Measurements from ENCODE around the gene JUP.

JUP gene

DNA sequence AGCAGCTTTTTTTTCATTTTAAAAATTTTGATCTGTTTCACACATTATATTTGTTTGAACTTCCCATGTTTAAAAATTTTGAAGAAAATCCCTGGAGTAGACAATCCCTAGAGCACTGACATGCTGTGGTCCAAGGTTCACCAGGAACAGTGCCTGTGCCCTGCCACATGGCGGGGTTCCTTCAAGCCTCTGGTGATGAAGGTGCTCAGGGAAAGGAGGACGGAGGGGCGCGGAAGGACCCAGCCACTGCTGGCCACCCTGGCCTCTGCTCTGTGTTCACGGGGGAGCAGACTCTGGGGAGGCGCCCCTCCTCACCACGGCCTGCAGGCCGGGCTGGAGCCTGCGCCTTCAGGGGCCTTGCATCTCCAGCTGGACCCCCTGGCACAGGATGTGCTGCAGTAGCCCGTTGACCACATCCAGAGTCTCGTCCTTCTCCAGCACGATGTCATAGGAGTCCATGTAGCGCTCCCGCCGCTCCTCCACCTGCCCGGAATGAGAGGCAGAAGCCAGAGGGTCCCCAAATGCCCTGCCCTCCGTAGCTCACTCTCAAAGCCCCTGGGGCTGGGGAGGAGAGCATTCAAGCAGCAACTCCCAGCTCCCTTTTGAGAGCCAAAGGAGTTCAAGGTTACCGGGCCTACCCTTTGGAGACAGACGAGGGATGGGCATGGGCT, 38.8 kb upstream of the JUP start:
- H3K27me3 ChIP-seq (replicated peaks; ENCODE audit: insufficient read depth, low read length), result peaks cover 3% of the 10 kb centered on the region; the same call in 1 of the 2 replicates
- H3K27ac ChIP-seq (ENCODE audit: low read length), result no peak overlapping the region
- H3K4me1 ChIP-seq (ENCODE audit: low read length), result no peaks in the 10 kb centered on the region
- H3K79me2 ChIP-seq (ENCODE audit: low read length), result no peaks in the 10 kb centered on the region
- H4K20me1 ChIP-seq (ENCODE audit: insufficient read depth, low read length), result no peaks in the 10 kb centered on the region
- no peak for TF ChIP-seq EZH2phosphoT487 (IDR thresholded peaks at IDR 0.05; ENCODE audit: low read length)
- no peak for TF ChIP-seq EZH2 (optimal IDR thresholded peaks at IDR 0.05; ENCODE audit: low read depth, low read length)
- TF ChIP-seq CTCF (IDR thresholded peaks at IDR 0.05; ENCODE audit: low read length), result no peak
- no peak overlapping the region for H3K4me3 ChIP-seq (ENCODE audit: low read length)
- H3K9me3 ChIP-seq (replicated peaks; ENCODE audit: insufficient read depth, low read length), result no peaks in the 10 kb centered on the region
- H2AFZ ChIP-seq (ENCODE audit: low read length), result no peak overlapping the region
- no peak overlapping the region for H3K4me2 ChIP-seq (ENCODE audit: low read depth, low read length)
- H3K36me3 ChIP-seq (replicated peaks; ENCODE audit: insufficient read depth, low read length), result no peaks in the 10 kb centered on the region
- no peak overlapping the region for H3K9ac ChIP-seq (ENCODE audit: low read length)
- H3F3A ChIP-seq (ENCODE audit: insufficient read depth, low read length), result no peaks in the 10 kb centered on the region
- H3K9me2 ChIP-seq (replicated peaks; ENCODE audit: insufficient read depth, low read length), result no peaks in the 10 kb centered on the region
- no peak for DNase-seq

- peaks cover 9% of the 10 kb centered on the region for H3K27me3 ChIP-seq (replicated peaks; ENCODE audit: insufficient read depth, low read length)
- no peak overlapping the region for H3K4me3 ChIP-seq (ENCODE audit: low read length)
- H3F3A ChIP-seq (ENCODE audit: insufficient read depth, low read length), result no peaks in the 10 kb centered on the region
- no peak for DNase-seq
- H2AFZ ChIP-seq (ENCODE audit: low read length), result no peak overlapping the region
- no peaks in the 10 kb centered on the region for H3K36me3 ChIP-seq (replicated peaks; ENCODE audit: insufficient read depth, low read length)
- H4K20me1 ChIP-seq (ENCODE audit: insufficient read depth, low read length), result no peaks in the 10 kb centered on the region
- no peak overlapping the region for H3K4me2 ChIP-seq (ENCODE audit: low read depth, low read length)
- H3K9ac ChIP-seq (ENCODE audit: low read length), result no peak overlapping the region
- TF ChIP-seq EZH2phosphoT487 (IDR thresholded peaks at IDR 0.05; ENCODE audit: low read length), result no peak
- TF ChIP-seq EZH2 (optimal IDR thresholded peaks at IDR 0.05; ENCODE audit: low read depth, low read length), result no peak
- TF ChIP-seq CTCF (IDR thresholded peaks at IDR 0.05; ENCODE audit: low read length), result no peak
- H3K4me1 ChIP-seq (ENCODE audit: low read length), result no peaks in the 10 kb centered on the region
- H3K9me3 ChIP-seq (replicated peaks; ENCODE audit: insufficient read depth, low read length), result no peaks in the 10 kb centered on the region
- no peaks in the 10 kb centered on the region for H3K79me2 ChIP-seq (ENCODE audit: low read length)
- H3K9me2 ChIP-seq (replicated peaks; ENCODE audit: insufficient read depth, low read length), result no peaks in the 10 kb centered on the region
- no peak overlapping the region for H3K27ac ChIP-seq (ENCODE audit: low read length)
Measured at GRCh38 chr17:41824086-41824485, 37.6 kb upstream of the JUP start.

DNA sequence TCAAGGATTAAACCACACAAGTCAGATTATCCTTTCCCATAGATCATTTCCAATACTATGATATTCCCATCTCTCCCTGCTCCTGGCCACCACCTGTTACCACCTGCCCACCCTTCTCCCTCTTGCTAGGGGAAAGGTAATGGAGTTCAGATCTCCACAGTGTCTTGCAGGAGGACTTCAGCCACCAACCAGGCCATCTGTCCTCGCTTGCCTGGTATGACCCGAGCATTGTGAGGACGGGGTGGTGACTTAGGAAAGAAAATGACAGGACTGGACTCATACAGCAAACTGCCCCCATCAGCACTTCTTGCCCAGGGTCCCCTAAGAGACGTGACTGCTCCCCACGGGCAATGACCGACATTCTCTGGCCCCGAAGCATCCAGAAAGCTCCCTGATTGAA, 37.1 kb upstream of the JUP start:
- Histone ChIP-seq H3K36me3 (replicated peaks; ENCODE audit: insufficient read depth, low read length) (no peaks in the 10 kb centered on the region), H3K4me1 (ENCODE audit: low read length) (no peaks in the 10 kb centered on the region), H2AFZ (ENCODE audit: low read length) (no peak overlapping the region), H3K4me3 (ENCODE audit: low read length) (no peak overlapping the region), H3K9me2 (replicated peaks; ENCODE audit: insufficient read depth, low read length) (no peaks in the 10 kb centered on the region), H3K4me2 (ENCODE audit: low read depth, low read length) (no peak overlapping the region), H3K9ac (ENCODE audit: low read length) (no peak overlapping the region), H3F3A (ENCODE audit: insufficient read depth, low read length) (no peaks in the 10 kb centered on the region), H3K27ac (ENCODE audit: low read length) (no peak overlapping the region), H3K27me3 (replicated peaks; ENCODE audit: insufficient read depth, low read length) (peaks cover 9% of the 10 kb centered on the region), H4K20me1 (ENCODE audit: insufficient read depth, low read length) (no peaks in the 10 kb centered on the region), H3K79me2 (ENCODE audit: low read length) (no peaks in the 10 kb centered on the region), H3K9me3 (replicated peaks; ENCODE audit: insufficient read depth, low read length) (no peaks in the 10 kb centered on the region)
- no peak for DNase-seq
- TF ChIP-seq EZH2 (optimal IDR thresholded peaks at IDR 0.05; ENCODE audit: low read depth, low read length) (no peak), CTCF (IDR thresholded peaks at IDR 0.05; ENCODE audit: low read length) (no peak), EZH2phosphoT487 (IDR thresholded peaks at IDR 0.05; ENCODE audit: low read length) (no peak)
